ENCODE results near the gene ASB9. TPM values are rescaled to one million over a fixed set of nuclear protein-coding genes. Genes with fewer than 3 reads are reported as not detected.

Gene ASB9
- total RNA-seq, 1 donor from 2014 or later: not detected

- no peaks in the 10 kb centered on the region for H3K36me3 Mint-ChIP-seq (ENCODE audit: low read depth)
- ChIA-PET POLR2A (no interaction called here), CTCF (no interaction called here)
- no peaks in the 10 kb centered on the region for H3K27me3 Mint-ChIP-seq
- intact Hi-C loops (cut with micrococcal nuclease): no loop called here
- no peak overlapping the region for H3K4me3 Mint-ChIP-seq
- DNase-seq (no peak), ATAC-seq (ENCODE audit: low read depth) (no peak)
- H3K4me1 Mint-ChIP-seq: no peaks in the 10 kb centered on the region
- H3K27ac Mint-ChIP-seq: no peak overlapping the region
- H3K9me3 Mint-ChIP-seq: no peaks in the 10 kb centered on the region
- no peak for TF ChIP-seq CTCF (IDR thresholded peaks at IDR 0.05)
Observed at GRCh38 chrX:15271757-15272156, 1.9 kb upstream of the ASB9 start.

- no peak for TF ChIP-seq CTCF (IDR thresholded peaks at IDR 0.05)
- Mint-ChIP-seq H3K27me3 (no peaks in the 10 kb centered on the region), H3K27ac (no peak overlapping the region), H3K9me3 (no peaks in the 10 kb centered on the region), H3K36me3 (ENCODE audit: low read depth) (no peaks in the 10 kb centered on the region), H3K4me1 (no peaks in the 10 kb centered on the region), H3K4me3 (no peak overlapping the region)
- intact Hi-C loops (cut with micrococcal nuclease): no loop called here
- CTCF ChIA-PET: no interaction called here
- no peak for DNase-seq
- POLR2A ChIA-PET: no interaction called here
- no peak for ATAC-seq (ENCODE audit: low read depth)
Observed at GRCh38 chrX:15269120-15269519, 763 bp downstream of the ASB9 start.

GRCh38 chrX:15254852-15255251, 15.0 kb downstream of the ASB9 start:
- DNase-seq (no peak), ATAC-seq (ENCODE audit: low read depth) (no peak)
- ChIA-PET POLR2A (no interaction called here), CTCF (no interaction called here)
- no peaks in the 10 kb centered on the region for H3K9me3 Mint-ChIP-seq
- H3K27ac Mint-ChIP-seq: no peak overlapping the region
- no peak overlapping the region for H3K4me3 Mint-ChIP-seq
- H3K36me3 Mint-ChIP-seq (ENCODE audit: low read depth): no peaks in the 10 kb centered on the region
- no peaks in the 10 kb centered on the region for H3K4me1 Mint-ChIP-seq
- H3K27me3 Mint-ChIP-seq: no peaks in the 10 kb centered on the region
- intact Hi-C loops (cut with micrococcal nuclease): no loop called here
- no peak for TF ChIP-seq CTCF (IDR thresholded peaks at IDR 0.05)

GRCh38 chrX:15245896-15246295, 24.0 kb downstream of the ASB9 start:
- TF ChIP-seq CTCF (IDR thresholded peaks at IDR 0.05): no peak
- no peaks in the 10 kb centered on the region for H3K36me3 Mint-ChIP-seq (ENCODE audit: low read depth)
- H3K9me3 Mint-ChIP-seq: no peaks in the 10 kb centered on the region
- intact Hi-C loops (cut with micrococcal nuclease): loop anchor here (10.0 kb wide), 1 partner anchor 1731 kb away; no protein-coding TSS in a partner anchor
- no peak for ATAC-seq (ENCODE audit: low read depth)
- CTCF ChIA-PET: no interaction called here
- no peaks in the 10 kb centered on the region for H3K4me1 Mint-ChIP-seq
- no peaks in the 10 kb centered on the region for H3K27me3 Mint-ChIP-seq
- H3K4me3 Mint-ChIP-seq: no peak overlapping the region
- DNase-seq: no peak
- POLR2A ChIA-PET: no interaction called here
- no peak overlapping the region for H3K27ac Mint-ChIP-seq

GRCh38 chrX:15244421-15244820, 25.5 kb downstream of the ASB9 start:
- Mint-ChIP-seq H3K27ac (no peak overlapping the region), H3K4me3 (no peak overlapping the region), H3K9me3 (no peaks in the 10 kb centered on the region), H3K36me3 (ENCODE audit: low read depth) (no peaks in the 10 kb centered on the region), H3K4me1 (no peaks in the 10 kb centered on the region), H3K27me3 (no peaks in the 10 kb centered on the region)
- TF ChIP-seq CTCF (IDR thresholded peaks at IDR 0.05): no peak
- ATAC-seq (ENCODE audit: low read depth): no peak
- intact Hi-C loops (cut with micrococcal nuclease): loop anchor here (10.0 kb wide), 1 partner anchor 1730 kb away; no protein-coding TSS in a partner anchor
- no peak for DNase-seq
- CTCF ChIA-PET: no interaction called here
- POLR2A ChIA-PET: no interaction called here
